ENCODE data around the gene BSND.

GRCh38 chr1:54996869-54997710 lies 1.6 kb upstream of the BSND start:
- TF ChIP-seq PATZ1 (CRISPR knock-in tag; IDR thresholded peaks at IDR 0.05; ENCODE audit: borderline replicate concordance) (no peak), ZNF565 (CRISPR knock-in tag; conservative IDR thresholded peaks at IDR 0.05; ENCODE audit: low read depth) (no peak), ZFP30 (CRISPR knock-in tag; IDR thresholded peaks at IDR 0.05) (no peak), GLIS3 (CRISPR knock-in tag; IDR thresholded peaks at IDR 0.05) (no peak), ARNTL (CRISPR knock-in tag; IDR thresholded peaks at IDR 0.05; ENCODE audit: borderline replicate concordance, low read depth) (no peak), PPARA (CRISPR knock-in tag; IDR thresholded peaks at IDR 0.05; ENCODE audit: borderline replicate concordance) (no peak), CREB5 (CRISPR knock-in tag; IDR thresholded peaks at IDR 0.05; ENCODE audit: low read depth) (no peak)
- TF ChIP-seq, protein P1, sequence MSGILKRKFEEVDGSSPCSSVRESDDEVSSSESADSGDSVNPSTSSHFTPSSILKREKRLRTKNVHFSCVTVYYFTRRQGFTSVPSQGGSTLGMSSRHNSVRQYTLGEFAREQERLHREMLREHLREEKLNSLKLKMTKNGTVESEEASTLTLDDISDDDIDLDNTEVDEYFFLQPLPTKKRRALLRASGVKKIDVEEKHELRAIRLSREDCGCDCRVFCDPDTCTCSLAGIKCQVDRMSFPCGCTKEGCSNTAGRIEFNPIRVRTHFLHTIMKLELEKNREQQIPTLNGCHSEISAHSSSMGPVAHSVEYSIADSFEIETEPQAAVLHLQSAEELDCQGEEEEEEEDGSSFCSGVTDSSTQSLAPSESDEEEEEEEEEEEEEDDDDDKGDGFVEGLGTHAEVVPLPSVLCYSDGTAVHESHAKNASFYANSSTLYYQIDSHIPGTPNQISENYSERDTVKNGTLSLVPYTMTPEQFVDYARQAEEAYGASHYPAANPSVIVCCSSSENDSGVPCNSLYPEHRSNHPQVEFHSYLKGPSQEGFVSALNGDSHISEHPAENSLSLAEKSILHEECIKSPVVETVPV (CRISPR knock-in tag; IDR thresholded peaks at IDR 0.05) = no peak
